Measurements from ENCODE around the gene NMRAL1. TPM values are rescaled to one million over a fixed set of nuclear protein-coding genes. Genes with fewer than 3 reads are reported as not detected.

Gene NMRAL1
- total and polyA plus RNA-seq, 10 of the 15 experiments (the other 5 are each of a cell fraction or from before 2014, with no cell fraction given), result 4.8 to 102 (median 62.5) TPM

- peak overlapping the region; percentile 36 for H3K4me2 ChIP-seq (ENCODE audit: control insufficient read depth, insufficient read depth)
- no peaks in the 10 kb centered on the region; the same call in 1 of the 2 replicates for H3K79me2 ChIP-seq (ENCODE audit: control insufficient read depth, insufficient read depth, low read length)
- DNase-seq (ENCODE audit: low read depth, low spot score), result no peak
- H3K27me3 ChIP-seq (replicated peaks in 1 of 2; ENCODE audit: control insufficient read depth in 2 of 2, insufficient read depth in 2 of 2, low read length in 1 of 2), result no peaks in the 10 kb centered on the region
- H3K36me3 ChIP-seq (ENCODE audit: control insufficient read depth in 2 of 2, insufficient read depth in 2 of 2, low read length in 1 of 2), result peaks cover 12 to 38% of the 10 kb centered on the region in 2 experiments; a peak in 3 of 4 replicates
- intact Hi-C loops (cut with micrococcal nuclease; ENCODE audit: unreplicated experiment) (loop anchor here (10.0 kb wide), 2 partner anchors 100 to 440 kb away; partner anchors contain the start of genes SEC14L5 and UBALD1), in situ Hi-C loops (cut with MboI) (loop anchor here (10.0 kb wide), 1 partner anchor 440 kb away; the partner anchor contains the start of gene SEC14L5)
- peak overlapping the region; percentile 77 for H3K27ac ChIP-seq (ENCODE audit: control insufficient read depth, insufficient read depth)
- FAIRE-seq, result no peak
- H3K4me3 ChIP-seq, result peak overlapping the region; percentile 16; the same call in 1 of the 2 replicates
- 33% methylated on average over 7 of the region's 7 CpGs for WGBS (ENCODE audit: insufficient coverage, insufficient replicate concordance, low lambda C conversion rate, missing lambda C conversion rate)
- ChIA-PET CTCF (interaction anchor here (0.9 to 6.7 kb wide), 6 partner anchors 9 to 109 kb away, joined by 4 to 65 read pairs (median 14); partner anchors contain the start of genes CDIP1 and MGRN1), SMC1A (ENCODE audit: uncharacterized antibody, unreplicated experiment) (interaction anchor here (0.8 to 2.3 kb wide), 13 partner anchors 8 to 127 kb away, joined by 3 to 11 read pairs (median 4); partner anchors contain the start of gene NMRAL1), POLR2A (interaction anchor here (0.5 to 2.7 kb wide), 4 partner anchors 9 to 487 kb away, joined by 3 to 6 read pairs (median 4); no protein-coding TSS in a partner anchor), RAD21 (ENCODE audit: unreplicated experiment) (interaction anchor here (0.8 to 1.8 kb wide), 6 partner anchors 8 to 71 kb away, joined by 3 to 12 read pairs (median 3); partner anchors contain the start of gene HMOX2)
- no peaks in the 10 kb centered on the region for H3K9me3 ChIP-seq (replicated peaks; ENCODE audit: control insufficient read depth, insufficient read depth, low read length)
- peak overlapping the region; percentile 69 for H3K9ac ChIP-seq (ENCODE audit: control insufficient read depth, insufficient read depth, low read length)
- BruUV-seq (replicated peaks), result no TSS peak
- peak; percentile 24 for ATAC-seq
- H4K20me1 ChIP-seq (ENCODE audit: control insufficient read depth, insufficient read depth), result no peaks in the 10 kb centered on the region
- peaks cover 23% of the 10 kb centered on the region for H3K4me1 ChIP-seq (ENCODE audit: control insufficient read depth, insufficient read depth, low read length)
- H2AFZ ChIP-seq (ENCODE audit: control insufficient read depth, low read depth, low read length), result no peak overlapping the region
- TF ChIP-seq HDGF (IDR thresholded peaks at IDR 0.05) (0 out of 2 replicates have a peak, but pooled peaks have one; percentile 72), IRF4 (IDR thresholded peaks at IDR 0.05; ENCODE audit: low read depth, low read length) (no peak), POLR2A (IDR thresholded peaks at IDR 0.05; ENCODE audit: low read depth, low read length) (peak; percentile 40), PKNOX1 (IDR thresholded peaks at IDR 0.05) (peak; percentile 48; the same call in 1 of the 2 replicates), PAX8 (IDR thresholded peaks at IDR 0.05) (no peak), SUZ12 (IDR thresholded peaks at IDR 0.05; ENCODE audit: unreplicated experiment) (no peak), ETV6 (conservative IDR thresholded peaks at IDR 0.05 in 1 of 2, IDR thresholded peaks at IDR 0.05 in 1 of 2; ENCODE audit: borderline replicate concordance in 1 of 2, low read depth in 1 of 2) (no peak), ZSCAN29 (IDR thresholded peaks at IDR 0.05) (no peak), CBFB (IDR thresholded peaks at IDR 0.05; ENCODE audit: low read depth) (no peak), RAD51 (IDR thresholded peaks at IDR 0.05) (no peak), TCF12 (IDR thresholded peaks at IDR 0.05; ENCODE audit: low read depth, low read length) (no peak), SP1 (IDR thresholded peaks at IDR 0.05; ENCODE audit: low read depth, low read length) (no peak), MEF2A (IDR thresholded peaks at IDR 0.05; ENCODE audit: insufficient read depth, low read depth, low read length) (no peak), EED (IDR thresholded peaks at IDR 0.05; ENCODE audit: low read depth) (no peak), ZNF622 (IDR thresholded peaks at IDR 0.05) (no peak), NFYA (IDR thresholded peaks at IDR 0.05; ENCODE audit: borderline replicate concordance, low read depth, low read length) (no peak), CHD1 (IDR thresholded peaks at IDR 0.05; ENCODE audit: low read depth, low read length) (no peak), CBX5 (IDR thresholded peaks at IDR 0.05; ENCODE audit: low read depth) (no peak), SUPT20H (IDR thresholded peaks at IDR 0.05; ENCODE audit: borderline replicate concordance, control insufficient read depth, low read depth, low read length) (no peak), MEF2B (IDR thresholded peaks at IDR 0.05; ENCODE audit: partially characterized antibody, poor library complexity, severe bottlenecking) (no peak), GATAD2B (conservative IDR thresholded peaks at IDR 0.05; ENCODE audit: low read depth) (no peak)
These were observed 40.2 kb upstream of the NMRAL1 start for GRCh38 chr16:4514606-4515005.

All from GM12878 (cell line).